H1 (cell line): ENCODE data around the gene MPIG6B.

ENCODE experiments used
- ATF2 ChIP-seq: IDR thresholded peaks from 2 replicates; pipeline ENCODE4 v1.6.1; 2012; ENCODE audit warnings: low read length, inconsistent platforms
- CTCF ChIP-seq, 3 experiments: IDR thresholded peaks; 1 replicate in 2 of 3; 2 replicates in 1 of 3; pipeline versions ENCODE4 v1.5.1 to v1.6.1; 2011; ENCODE audit warnings: low read length in 3 of 3, mild to moderate bottlenecking in 3 of 3, inconsistent platforms in 2 of 3, low read depth in 1 of 3, moderate library complexity in 1 of 3; ENCODE audit not compliant: insufficient read depth in 1 of 3; ENCODE audit errors: control extremely low read depth in 1 of 3
- EZH2 ChIP-seq: fragments of 200-600 bp; sonication (generic); IDR thresholded peaks from 2 replicates; pipeline ENCODE4 v1.7.1; 2012; ENCODE audit warnings: low read depth, mild to moderate bottlenecking, moderate library complexity, low read length, inconsistent platforms; ENCODE audit not compliant: severe bottlenecking
- KDM1A ChIP-seq: fragments of 200-600, 300-600 bp; sonication (generic); IDR thresholded peaks from 2 replicates; pipeline ENCODE4 v1.7.1; 2016; ENCODE audit warnings: mild to moderate bottlenecking, low read length, borderline replicate concordance
- POLR2A ChIP-seq, 2 experiments: IDR thresholded peaks; 1 replicate in 1 of 2; 2 replicates in 1 of 2; pipeline ENCODE4 v1.6.1; 2011; ENCODE audit warnings: low read depth in 2 of 2, low read length in 2 of 2, mild to moderate bottlenecking in 2 of 2; ENCODE audit errors: control extremely low read depth in 1 of 2
- RAD21 ChIP-seq, 2 experiments: IDR thresholded peaks in 1 of 2; conservative IDR thresholded peaks in 1 of 2; 2 replicates each; pipeline ENCODE4 v1.6.1; 2011; ENCODE audit warnings: low read depth in 2 of 2, low read length in 2 of 2, improper control_type of control experiment in 1 of 2, inconsistent platforms in 1 of 2, mild to moderate bottlenecking in 1 of 2, moderate library complexity in 1 of 2
- RFX5 ChIP-seq: IDR thresholded peaks from 2 replicates; pipeline ENCODE4 v1.6.1; 2011; ENCODE audit warnings: low read depth, low read length, improper control_type of control experiment, borderline replicate concordance
- TCF12 ChIP-seq: IDR thresholded peaks from 2 replicates; pipeline ENCODE4 v1.6.1; 2011; ENCODE audit warnings: low read depth, mild to moderate bottlenecking, low read length
- TEAD4 ChIP-seq: IDR thresholded peaks from 2 replicates; pipeline ENCODE4 v1.6.1; 2012; ENCODE audit warnings: low read depth, low read length, inconsistent platforms, mixed read lengths
- USF2 ChIP-seq: IDR thresholded peaks from 2 replicates; pipeline ENCODE4 v1.6.1; 2011; ENCODE audit warnings: low read length, improper control_type of control experiment
- ZNF274 ChIP-seq: IDR thresholded peaks from 2 replicates; pipeline ENCODE4 v1.7.0; 2012; ENCODE audit warnings: low read length, borderline replicate concordance; ENCODE audit errors: extremely low read depth

DNA sequence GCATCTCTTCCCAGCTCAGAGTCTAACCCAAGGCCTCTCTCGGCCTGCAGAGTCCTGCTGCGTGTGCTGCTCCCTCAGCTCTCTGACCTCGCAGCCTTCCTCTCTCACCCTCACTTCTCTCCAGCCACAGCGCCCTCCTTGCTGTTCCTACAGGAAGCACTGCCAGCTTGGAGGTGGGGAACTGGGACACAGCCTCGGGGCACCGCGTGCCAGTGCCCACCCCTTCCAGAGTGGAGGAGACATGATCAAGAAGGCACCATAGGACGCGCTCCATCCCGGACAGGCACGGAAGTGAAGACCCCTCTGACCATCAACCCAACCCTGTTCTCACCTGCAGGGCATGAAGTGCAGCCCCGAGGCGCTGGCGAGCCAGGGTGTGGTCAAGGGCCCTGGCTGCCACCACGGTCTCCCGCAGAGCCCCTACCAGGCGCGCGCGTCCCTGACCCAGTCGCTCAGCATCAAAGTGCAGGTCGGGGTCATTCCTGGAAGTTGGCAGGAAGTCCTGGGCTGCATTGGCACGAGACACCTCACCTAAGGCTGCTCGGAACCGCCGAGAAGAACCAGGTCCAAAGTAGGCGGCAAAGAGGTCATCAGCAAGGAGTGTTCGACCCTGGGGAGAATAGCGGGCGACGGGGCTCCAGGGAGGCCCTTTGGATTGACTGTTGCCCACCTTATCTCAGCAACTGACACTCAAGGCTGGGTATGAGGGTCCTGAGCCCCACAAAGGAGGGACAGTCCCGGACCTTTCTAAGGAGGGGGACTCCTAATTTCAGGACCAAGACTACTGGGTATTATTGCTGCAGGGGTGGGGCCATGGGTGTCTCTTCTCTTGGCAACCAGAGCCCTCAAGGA lies 52.7 kb downstream of the MPIG6B start:
- TF ChIP-seq CTCF (IDR thresholded peaks at IDR 0.05; ENCODE audit: control extremely low read depth in 1 of 3, insufficient read depth in 1 of 3, low read depth in 1 of 3, low read length in 3 of 3) (no peak), POLR2A (IDR thresholded peaks at IDR 0.05; ENCODE audit: control extremely low read depth in 1 of 2, low read depth in 2 of 2, low read length in 2 of 2) (no peak), EZH2 (no peak), TCF12 (no peak), ZNF274 (no peak), TEAD4 (no peak), RAD21 (IDR thresholded peaks at IDR 0.05 in 1 of 2, conservative IDR thresholded peaks at IDR 0.05 in 1 of 2; ENCODE audit: low read depth in 2 of 2, low read length in 2 of 2) (no peak), RFX5 (no peak), KDM1A (no peak), ATF2 (no peak), USF2 (no peak)
